Measurements from ENCODE around the gene HOXA9.

HOXA9 gene

DNA sequence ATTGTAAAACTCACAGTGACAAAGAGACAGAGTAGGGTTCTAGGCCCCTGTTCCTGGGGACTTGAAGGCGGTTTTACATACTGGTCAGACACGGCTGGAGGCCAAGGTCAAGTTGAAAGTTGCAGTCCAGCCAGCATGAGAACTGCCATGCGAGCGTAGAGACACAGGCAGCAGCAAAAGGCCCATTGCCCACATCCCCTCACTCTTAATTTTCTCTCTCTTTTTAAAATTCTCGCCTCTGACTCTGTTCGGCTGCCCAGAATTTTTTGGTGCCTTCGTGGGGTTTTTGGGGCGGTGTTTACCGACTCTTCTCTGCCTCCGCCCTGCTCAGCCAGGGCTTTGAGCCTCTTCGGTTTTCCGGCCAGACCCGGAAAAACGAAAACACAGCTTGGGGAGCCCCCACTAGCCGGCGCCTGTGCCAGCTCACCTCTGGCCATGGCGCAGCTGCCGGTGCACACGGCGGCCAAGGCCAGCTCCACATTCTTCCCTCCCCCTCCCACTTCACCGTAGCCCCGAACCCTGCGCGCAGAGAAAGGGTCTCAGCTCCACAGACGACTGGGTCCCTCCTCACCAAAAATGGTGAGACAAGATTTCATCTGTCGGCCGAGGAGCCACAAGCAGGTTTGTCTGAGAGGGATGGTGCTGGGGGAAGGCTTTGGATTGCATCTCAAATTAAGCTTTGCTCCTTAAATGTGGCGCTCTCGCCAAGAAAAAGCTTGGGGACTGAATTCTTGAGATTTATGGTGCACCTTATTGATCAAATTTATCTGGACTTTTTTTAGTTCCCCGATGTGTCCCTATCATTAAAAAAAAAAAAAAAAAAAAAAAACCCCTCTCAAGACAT is 36.9 kb upstream of the HOXA9 start:
- DNase-seq (ENCODE audit: low read depth, low spot score): no peak
- H3K4me3 ChIP-seq (ENCODE audit: low read length): no peak overlapping the region

DNA sequence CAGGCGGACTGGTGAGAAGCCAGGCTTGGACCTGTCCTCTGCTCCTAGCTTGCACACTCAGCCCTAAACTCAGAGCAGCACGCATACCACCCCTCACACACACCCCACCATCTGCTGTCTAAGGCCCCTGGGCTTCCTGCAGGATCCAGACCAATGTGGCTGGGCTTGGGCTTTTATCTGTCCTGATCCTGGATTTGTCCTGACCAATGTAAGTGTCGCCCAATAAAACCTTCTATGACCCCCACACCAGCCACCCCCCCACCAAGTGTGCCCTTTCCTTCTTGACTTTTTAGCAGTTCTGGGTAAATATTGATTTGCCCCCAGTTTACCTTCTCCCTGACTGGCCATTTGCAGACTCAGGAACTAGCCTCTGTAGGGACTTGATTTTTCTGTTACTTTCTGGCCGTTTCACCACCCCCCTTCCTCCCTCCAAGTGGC is 36.3 kb upstream of the HOXA9 start:
- no peak for DNase-seq (ENCODE audit: low read depth, low spot score)
- H3K4me3 ChIP-seq (ENCODE audit: low read length): no peak overlapping the region

DNA sequence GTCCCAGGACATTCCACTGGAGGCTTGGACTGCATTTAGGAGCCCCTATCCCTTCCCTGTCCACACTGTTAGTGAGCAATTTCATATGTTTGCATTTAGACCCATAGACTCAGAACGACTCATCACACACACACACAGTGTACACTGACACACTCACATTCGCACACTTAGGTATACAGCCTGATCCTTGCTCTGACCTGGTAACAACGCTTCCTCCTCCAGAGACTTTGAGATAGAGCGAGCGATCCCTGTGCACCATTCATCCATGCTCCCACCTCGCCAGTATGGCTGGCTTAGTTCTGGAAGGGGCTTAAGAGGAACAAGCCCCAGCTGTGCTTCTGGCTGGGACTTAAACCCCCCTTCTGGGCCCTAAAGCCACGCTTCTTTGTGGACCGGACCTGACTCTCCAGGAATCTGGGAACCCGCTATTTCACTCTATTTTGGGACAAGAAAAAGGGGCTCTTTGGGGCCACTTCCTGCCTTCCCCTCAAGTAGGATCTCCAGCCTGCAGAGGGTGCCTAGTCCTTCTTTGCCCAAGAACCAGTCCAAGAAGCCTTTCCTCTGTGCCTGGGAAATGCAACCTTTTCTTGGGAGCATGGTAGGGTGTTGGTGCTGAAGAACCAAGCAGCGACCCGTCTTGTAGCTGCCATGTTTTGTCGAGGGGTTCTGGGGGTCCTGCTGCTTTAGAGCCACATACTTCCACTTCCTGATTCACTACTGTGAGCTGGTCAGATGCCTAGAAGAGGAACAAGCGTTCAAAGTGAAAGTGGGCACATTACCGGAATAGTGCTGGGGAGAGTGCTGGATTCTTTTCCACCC is 35.6 kb upstream of the HOXA9 start:
- DNase-seq (ENCODE audit: low read depth, low spot score): no peak

DNA sequence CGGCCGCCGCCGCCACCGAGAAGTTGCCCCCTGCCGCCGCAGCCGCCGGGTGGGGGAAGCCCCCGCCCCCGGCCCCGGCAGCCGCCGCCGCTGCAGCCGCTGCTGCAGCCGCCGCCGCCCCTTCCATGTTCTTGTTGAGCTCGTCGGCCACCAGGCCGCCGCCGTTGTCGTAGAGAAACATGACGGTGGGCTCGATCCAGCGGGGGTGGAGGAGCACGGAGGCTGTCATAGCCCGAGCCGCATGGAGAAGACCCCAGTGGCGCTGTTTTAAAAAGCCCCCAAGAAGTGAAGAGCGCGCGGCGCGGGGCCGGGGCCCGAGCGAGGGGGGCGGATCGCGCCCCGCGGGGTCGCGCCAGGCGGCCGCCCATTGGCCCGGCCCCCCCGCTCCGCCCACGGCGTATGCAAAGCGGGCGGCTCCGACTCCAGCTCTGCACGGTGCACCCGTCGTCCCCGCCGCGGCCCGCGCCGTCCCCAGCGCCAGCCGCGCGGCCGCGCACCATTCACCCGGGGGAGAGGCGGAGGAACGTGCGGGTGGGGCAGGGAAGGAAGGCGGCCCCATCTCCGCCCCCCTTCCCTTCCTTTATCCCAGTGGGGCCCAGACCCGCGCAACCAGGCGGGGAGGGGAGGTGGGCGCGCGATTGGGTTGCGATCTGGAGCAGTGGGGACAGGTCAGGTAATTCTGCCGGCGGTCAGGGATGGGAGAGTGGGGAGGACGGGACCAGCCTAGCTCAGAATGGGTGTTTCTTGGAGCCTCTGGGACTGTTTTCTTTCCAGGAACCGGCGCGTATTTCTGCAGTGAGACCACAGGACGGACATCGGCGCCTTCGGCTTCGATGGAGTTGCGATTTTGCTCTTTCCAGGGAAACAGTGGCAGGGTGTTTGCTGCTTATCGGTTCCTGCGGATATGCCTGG is 34.8 kb upstream of the HOXA9 start, which contains the start of gene HOXA13:
Gene HOXA13 (minus strand): TSS at position 243 of the 912 bp plus-strand sequence. CDS start 14 bp downstream, at position 229.
- H3K4me3 ChIP-seq (ENCODE audit: low read length): peak within 1 kb of the TSS; percentile 57
- peak; percentile 48 for DNase-seq (ENCODE audit: low read depth, low spot score)

More for the DNA sequence above, 35.6 kb upstream of the HOXA9 start:
- H3K4me3 ChIP-seq (ENCODE audit: low read length): peak overlapping the region; percentile 57

DNA sequence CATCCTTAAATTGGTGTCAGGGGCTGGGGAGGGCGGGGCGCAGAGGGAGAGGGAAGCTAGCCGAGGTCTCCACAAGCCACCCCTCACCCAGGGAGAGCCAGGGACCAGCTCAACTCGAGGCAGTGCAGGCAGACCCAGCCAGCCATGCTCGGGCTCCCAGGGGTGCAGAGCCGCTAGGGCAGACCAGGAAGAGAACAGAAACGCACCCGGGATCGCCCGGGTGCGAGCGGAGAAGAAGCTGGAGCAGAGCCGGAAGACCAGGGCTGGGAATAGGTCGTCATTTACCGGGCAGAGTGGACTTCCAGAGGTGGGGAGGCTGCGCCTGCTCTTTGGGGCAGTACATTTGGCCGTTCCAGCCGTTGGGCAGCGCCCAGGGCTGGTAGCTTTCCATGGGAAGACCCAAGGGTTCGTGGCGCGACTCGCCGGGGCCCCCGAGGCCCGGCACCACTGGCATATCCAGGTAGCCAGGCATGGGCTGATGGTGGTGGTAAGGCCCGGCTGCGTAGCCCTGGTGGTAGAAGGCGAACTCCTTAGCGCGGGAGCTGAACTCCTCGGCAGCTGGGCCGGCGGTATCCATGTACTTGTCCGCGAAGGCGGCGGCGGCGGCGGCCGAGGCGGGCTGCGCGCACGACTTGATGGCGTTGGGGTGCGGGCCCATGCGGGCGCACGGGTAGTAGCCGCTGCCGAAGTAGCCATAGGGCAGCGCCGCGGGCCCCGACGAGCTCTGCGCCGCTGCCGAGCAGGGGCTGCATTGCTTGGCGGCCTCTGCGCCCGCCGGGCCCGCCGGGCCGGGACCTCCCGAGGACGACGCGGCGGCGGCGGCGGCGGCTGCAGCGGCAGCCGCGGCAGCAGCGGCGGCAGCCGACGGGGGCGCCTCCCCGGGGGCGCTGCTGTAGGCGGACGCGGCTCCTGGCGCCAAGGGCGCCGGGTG is 33.8 kb upstream of the HOXA9 start:
- DNase-seq (ENCODE audit: low read depth, low spot score): no peak
- H3K4me3 ChIP-seq (ENCODE audit: low read length): no peak overlapping the region

DNA sequence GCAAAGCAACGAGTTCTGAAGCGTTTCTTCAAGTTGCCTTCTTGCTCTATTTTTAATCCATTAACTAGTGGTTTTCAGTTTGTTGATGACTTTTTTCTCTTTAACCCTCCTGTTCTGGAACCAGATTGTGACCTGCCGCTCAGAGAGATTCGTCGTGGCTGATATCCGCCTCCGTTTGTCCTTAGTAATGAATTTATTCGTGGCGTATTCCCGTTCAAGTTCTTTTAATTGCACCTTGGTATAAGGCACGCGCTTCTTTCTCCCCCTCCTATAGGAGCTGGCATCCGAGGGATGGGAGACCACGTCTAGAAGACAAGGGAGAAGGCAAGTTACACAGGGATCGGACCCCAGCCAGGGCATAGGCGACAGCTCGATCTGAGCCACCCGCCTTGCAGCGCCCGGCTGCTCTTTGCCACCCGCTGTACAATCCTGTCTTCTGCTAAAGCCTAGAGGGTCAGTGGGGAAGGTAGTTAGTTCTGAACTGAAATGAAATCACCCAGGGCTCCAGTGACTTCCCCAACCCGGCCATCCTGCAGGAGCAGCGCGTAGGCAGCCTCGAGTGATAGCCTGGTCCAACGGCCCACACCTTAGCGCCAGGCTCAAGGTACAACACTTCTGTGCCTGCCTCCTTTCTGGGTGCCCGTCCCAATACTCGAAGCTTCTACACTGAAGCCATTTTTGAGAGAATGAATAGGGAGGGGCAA is 33.0 kb upstream of the HOXA9 start:
- H3K4me3 ChIP-seq (ENCODE audit: low read length): no peak overlapping the region
- no peak for DNase-seq (ENCODE audit: low read depth, low spot score)

DNA sequence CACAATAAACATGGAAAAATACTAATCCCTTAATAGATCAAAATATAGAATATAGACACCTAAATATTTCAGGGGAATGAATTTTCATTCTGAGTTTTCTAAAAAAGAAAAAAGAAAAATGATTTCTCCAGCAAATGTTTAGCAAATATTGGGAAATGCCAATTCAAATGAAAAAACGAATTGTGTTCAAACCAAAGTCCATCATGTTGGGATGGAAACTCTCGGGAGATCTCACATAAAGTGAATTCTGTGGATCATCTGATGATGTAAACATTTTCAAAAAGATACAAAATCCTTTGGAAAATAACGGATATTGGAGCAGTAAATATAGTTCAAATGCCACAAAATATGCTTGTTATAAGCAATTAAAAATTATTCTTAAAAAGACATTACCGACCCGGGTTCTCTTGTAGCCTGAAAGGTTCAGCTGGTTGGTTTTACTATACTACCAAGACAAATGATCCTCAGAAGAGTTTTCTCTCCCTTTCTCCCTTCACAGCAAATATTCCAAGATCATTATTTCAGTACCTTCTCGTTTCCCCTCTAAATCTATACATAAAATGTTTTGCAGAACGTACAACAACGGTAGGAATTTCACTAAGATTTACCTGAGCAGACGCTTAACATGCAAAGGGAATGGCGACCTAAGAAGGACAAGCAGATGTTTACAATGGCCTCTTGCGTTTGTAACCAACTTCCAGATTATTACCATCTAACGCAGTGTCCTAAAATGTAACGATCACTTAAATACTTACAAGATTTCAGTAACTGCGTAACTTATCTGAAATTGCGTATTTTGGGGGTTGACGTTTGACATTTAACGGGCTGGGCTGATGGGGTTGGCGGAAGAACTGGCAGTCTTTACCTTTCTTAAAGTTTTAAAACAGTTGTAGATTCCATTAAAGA is 32.1 kb upstream of the HOXA9 start:
- H3K4me3 ChIP-seq (ENCODE audit: low read length): no peak overlapping the region
- no peak for DNase-seq (ENCODE audit: low read depth, low spot score)

DNA sequence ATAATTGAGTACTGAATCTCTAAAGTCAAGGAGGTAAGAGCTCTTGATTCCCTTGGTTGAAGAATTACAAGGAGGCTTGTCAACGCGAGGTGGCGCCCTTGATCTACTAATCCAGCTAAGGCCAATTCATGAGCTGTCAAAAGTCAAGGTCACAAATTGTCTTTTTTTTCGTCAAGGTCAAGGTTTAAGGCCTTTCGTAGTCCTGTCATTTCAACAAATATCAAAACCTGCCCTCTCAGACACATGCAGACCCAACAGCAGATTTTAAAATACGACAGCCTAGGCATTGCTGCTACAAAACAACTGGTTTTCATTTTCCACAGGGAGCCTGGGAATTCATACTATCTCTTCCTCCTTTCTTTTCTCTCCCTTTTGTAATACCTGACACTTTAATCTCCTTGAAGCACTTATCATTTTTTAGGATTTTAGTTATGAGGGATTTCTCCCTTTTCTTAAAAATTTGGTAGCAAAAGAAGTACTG is 31.0 kb upstream of the HOXA9 start:
- DNase-seq (ENCODE audit: low read depth, low spot score): peak; percentile 74
- H3K4me3 ChIP-seq (ENCODE audit: low read length): no peak overlapping the region

DNA sequence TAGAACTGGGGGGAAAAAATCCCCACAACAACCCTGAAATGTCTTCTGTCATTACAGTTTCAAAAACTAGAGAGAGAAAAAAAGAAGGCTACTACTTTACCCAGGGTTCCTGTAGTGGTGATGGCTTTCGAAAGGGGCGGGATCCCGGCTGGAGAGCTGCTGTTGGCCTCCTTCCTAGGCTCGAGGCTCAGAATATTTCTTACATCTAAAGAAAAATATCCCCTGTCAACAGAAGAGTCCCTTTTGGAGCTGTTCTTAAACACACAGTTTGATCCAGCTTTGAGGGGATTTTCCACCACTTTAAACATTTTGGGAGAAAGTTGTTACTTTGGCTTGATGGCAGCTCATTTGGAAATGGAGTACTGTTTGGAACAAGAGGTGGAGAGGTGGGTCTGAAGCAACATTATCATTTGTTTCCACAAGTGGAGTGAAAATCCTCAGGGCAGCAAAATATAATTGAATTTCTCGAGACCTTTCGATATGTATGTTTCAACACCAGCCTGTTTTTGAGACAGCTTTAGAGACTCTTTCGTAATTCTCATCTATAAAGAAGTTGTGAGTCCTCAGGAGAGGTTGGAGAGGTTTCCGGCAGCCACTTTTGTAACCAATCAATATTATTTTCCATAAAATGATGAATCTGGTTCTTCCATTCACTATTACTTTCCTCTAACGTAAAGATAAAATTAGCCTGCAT is 29.5 kb upstream of the HOXA9 start:
- DNase-seq (ENCODE audit: low read depth, low spot score): no peak
- H3K4me3 ChIP-seq (ENCODE audit: low read length): no peak overlapping the region

DNA sequence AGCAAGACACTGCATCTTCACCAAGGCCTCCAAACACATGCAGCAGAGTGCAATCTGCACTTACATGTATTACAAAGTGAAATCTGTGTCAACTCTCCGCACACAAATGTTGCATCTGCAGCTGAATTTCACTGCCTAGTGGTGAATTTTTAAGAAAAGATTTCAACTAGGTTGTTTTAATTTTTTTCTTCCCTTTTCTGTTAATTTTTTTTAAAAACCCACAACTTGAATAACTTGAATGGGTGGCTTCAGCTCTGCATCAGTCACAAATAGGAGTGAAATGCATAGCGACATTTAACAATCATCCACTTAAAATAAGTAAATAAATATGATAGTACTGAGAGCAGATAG is 28.6 kb upstream of the HOXA9 start:
- no peak overlapping the region for H3K4me3 ChIP-seq (ENCODE audit: low read length)
- DNase-seq (ENCODE audit: low read depth, low spot score): no peak

DNA sequence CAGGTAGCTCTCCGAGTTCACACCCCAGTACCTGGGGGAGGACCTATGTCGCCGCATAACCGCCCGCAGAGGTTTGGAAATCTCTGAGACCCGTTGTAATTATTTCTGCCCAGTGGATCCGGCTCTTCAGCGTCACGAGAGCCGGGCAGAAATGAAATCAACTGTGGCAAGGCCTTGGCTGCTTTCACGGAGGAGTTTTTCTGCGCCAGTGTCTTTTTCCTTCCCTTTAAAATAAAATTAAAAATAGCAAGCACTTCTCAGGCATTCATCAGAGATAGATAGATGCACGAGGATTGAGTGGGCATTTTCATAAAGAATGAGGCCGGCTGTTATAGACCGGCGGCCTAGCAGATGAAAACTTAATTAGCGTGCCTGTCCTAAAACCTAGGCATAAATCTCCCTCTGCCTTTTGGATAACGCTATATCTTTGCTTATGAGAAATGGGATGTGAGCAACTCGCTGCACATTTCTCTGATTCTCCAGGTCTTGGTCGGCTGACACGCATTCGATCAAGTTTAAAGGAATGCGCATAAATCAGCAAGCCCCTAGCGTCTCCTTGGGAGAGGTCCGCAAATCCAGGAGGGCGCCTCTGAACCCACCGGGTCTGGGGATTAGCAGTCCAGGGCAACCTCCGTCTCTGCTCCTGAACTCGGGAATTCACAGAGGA is 28.1 kb upstream of the HOXA9 start:
- no peak overlapping the region for H3K4me3 ChIP-seq (ENCODE audit: low read length)
- DNase-seq (ENCODE audit: low read depth, low spot score): no peak

DNA sequence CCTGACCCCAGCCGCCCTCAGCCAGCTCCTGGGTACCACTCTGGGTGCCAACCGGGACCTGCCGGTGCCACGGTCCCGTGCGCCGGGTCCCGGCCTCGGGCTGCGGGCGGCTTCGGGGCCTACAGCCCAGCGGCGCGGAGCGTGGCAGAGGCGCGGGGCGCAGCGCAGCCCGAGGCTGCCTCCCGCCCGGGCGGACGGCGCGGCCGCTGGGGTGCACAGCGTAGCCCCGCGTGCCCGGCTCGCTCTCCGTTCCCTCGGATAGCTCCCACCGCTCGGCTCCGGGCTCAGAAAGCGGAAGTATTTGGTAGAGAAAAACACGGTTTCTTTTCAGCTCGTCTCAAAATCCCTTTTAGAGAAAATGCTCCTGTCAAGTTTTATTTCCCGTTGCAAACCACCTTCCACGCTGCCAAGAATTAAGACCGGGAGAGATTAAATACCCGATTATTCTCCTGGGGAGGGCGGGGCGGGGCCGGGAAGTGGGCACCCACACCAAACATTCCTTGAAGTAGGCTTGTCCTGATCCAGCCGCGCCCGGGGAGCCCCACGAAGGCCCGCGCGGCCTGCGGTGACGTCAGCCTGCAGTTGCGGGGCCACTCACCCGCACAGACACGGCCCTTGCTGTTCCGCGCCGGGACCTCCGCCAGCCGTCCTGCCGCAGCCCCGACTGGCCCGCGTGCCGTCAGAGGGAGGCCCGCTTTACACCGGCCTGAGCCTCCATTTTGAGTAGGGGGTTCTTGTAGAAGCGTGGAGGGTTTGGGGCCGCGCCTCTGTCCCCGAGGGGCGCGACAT is 27.4 kb upstream of the HOXA9 start:
- DNase-seq (ENCODE audit: low read depth, low spot score): no peak
- no peak overlapping the region for H3K4me3 ChIP-seq (ENCODE audit: low read length)

DNA sequence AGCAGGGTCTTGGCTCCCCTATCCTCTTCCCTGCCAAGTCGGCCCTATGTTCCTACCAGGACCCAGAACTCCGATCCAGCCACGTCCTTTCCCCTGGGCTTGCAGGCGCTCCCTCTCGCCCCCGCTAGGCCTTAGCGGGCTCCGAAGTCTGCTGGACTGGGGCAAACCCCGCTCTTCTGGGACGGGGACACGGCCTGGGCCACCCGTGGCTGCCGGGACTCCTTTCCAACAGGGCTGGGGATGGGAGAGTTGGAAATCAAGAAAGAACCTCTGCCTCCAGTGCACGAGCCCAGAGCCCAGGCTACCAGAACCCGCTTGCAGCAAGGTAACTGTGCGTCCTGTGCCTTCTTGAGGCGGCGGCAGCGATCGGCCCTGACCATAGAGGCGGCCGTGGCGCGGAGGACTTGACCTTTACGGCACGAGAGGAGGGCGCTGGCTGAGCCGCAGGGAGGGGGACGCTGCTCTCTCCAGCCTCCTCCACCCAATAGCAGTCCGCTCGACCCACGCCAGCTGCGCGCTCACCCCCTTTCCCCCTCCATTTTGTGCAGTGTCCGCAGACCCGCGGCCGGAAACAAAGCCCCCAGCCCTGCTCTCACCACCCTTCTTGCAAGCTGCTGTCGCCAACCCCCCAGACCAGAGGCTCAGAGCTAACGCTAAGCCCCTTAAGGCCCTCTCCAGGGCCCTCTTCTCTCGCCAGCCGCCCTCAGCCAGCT is 26.7 kb upstream of the HOXA9 start:
- DNase-seq (ENCODE audit: low read depth, low spot score): no peak
- no peak overlapping the region for H3K4me3 ChIP-seq (ENCODE audit: low read length)

DNA sequence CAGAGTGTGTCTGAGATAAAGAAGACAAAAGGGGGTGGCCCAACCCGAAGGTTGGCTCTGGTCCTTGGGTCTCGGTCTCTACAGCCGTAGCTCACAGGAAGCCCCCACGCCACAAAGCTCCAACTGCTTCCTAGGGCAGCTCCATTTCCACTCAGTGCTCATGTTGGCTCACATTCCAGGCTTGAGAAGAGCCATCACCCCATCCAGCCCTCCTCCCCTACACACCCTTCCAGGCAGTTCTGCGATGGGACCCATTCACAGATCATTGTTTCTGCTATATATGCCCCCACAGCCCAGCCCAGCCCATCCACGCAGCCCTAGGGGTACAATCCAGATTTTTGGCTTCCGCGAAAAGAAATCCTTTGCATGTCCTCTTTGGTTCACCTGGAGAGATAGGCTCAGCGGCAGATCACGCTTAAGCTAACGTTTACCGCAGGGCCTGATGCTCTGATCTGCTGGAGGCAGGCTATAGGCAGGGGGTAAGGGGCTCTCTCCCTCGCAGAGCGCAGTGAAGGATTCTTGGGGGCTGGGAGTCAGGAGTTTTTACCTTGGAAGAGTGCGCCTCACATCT is 25.9 kb upstream of the HOXA9 start:
- DNase-seq (ENCODE audit: low read depth, low spot score): no peak

More for the DNA sequence above, 25.9 kb upstream of the HOXA9 start:
- no peak overlapping the region for H3K4me3 ChIP-seq (ENCODE audit: low read length)

Data from Jurkat, Clone E6-1 (cell line).